Esophagus muscularis mucosa (tissue), 4 donors: ENCODE data around the gene IFNGR1.

Experiments used
- EP300 ChIP-seq: sonication (generic); formaldehyde crosslinking; IDR thresholded peaks from one replicate; pipeline ENCODE4 v1.6.1; 2017; ENCODE audit warnings: antibody characterized with exemption
- POLR2AphosphoS5 ChIP-seq, 2 donors: sonication (generic); formaldehyde crosslinking; IDR thresholded peaks; one replicate each; pipeline ENCODE4 v1.6.1; 2017; ENCODE audit warnings: antibody characterized with exemption in 2 of 2
- TF ChIP-seq, protein P1 (sequence below), 3 experiments: fragments of 200-600 bp in 2 of 3; fragments of 450-650 bp in 1 of 3; sonication (generic) in 2 of 3; IDR thresholded peaks; one replicate each; pipeline ENCODE4 v1.5.1; 2017 to 2019; ENCODE audit warnings: antibody characterized with exemption in 3 of 3, mild to moderate bottlenecking in 2 of 3, moderate library complexity in 1 of 3

DNA sequence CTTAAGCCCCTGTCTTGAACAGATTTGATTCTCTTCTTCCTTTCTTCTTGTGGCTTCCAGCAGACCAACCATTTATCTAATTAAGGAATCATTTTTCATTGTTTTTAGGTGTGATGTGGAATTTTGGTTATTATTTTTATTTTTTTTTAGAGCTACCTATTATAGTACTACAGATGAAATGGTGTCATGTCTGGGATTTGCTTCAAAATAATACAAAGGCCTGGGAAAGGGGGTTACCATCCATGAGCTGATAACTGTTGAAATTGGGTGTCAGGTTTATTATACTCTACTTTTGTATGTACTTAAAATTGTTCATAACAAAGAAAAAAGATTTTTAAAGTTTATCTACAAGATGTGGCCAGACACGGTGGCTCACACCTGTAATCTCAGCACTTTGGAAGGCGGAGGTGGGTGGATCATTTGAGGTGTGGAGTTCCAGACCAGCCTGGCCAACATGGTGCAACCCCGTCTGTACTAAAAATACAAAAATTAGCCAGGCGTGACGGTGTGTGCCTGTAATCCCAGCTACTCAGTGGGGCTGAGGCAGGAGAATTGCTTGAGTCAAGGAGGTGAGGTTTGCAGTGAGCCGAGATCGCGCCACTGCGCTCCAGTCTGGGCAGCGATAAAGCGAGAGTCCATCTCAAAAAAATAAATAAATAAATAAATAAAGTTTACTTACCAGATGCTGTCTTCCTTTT is 46.3 kb downstream of the IFNGR1 start:
- no peak for TF ChIP-seq POLR2AphosphoS5 (IDR thresholded peaks at IDR 0.05)
- TF ChIP-seq, protein P1, sequence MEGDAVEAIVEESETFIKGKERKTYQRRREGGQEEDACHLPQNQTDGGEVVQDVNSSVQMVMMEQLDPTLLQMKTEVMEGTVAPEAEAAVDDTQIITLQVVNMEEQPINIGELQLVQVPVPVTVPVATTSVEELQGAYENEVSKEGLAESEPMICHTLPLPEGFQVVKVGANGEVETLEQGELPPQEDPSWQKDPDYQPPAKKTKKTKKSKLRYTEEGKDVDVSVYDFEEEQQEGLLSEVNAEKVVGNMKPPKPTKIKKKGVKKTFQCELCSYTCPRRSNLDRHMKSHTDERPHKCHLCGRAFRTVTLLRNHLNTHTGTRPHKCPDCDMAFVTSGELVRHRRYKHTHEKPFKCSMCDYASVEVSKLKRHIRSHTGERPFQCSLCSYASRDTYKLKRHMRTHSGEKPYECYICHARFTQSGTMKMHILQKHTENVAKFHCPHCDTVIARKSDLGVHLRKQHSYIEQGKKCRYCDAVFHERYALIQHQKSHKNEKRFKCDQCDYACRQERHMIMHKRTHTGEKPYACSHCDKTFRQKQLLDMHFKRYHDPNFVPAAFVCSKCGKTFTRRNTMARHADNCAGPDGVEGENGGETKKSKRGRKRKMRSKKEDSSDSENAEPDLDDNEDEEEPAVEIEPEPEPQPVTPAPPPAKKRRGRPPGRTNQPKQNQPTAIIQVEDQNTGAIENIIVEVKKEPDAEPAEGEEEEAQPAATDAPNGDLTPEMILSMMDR (IDR thresholded peaks at IDR 0.05), result no peak
- TF ChIP-seq EP300, result no peak
